ENCODE data around the gene ZCCHC10.
A peak's percentile ranks its signal among the peaks of the same experiment; 100 is the strongest.
"Not testable (repeated sequence)": the region's sequence is repeated elsewhere in the genome, so short reads cannot be mapped to it uniquely, and the experiment has no call there.

Gene ZCCHC10

DNA sequence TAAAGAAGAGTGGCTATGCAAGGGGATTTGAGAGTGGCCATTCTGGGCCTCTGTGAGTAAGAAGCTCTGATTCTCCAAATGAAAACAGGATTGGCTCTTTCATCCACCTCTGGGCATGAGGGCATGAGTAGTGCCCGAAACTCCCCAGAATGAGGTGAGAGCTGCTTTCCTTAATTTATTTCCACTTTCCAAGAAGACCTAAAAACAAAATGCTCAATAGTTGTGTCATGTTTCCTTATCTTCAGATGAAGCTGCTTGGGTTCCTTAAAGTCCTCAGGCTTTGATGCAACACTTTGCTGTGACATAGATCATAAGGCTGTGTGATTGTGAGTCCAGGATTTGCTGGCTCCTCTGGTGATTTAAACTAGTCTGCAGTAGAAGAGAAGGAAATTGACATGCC is 3.1 kb upstream of the ZCCHC10 start:
- Histone ChIP-seq H3K36me3 (ENCODE audit: control insufficient read depth, low read length) (peaks cover 11% of the 10 kb centered on the region), H4K20me1 (ENCODE audit: control insufficient read depth, insufficient read depth, low read depth, low read length) (no peaks in the 10 kb centered on the region), H3F3A (ENCODE audit: control insufficient read depth, insufficient read depth) (peaks cover 20% of the 10 kb centered on the region), H3K9me3 (ENCODE audit: control insufficient read depth, insufficient read depth, low read length) (no peaks in the 10 kb centered on the region), H3K4me3 (ENCODE audit: low read length) (no peak overlapping the region), H3K4me1 (ENCODE audit: control insufficient read depth, low read length) (peaks cover 68% of the 10 kb centered on the region), H3K27me3 (ENCODE audit: control insufficient read depth, low read length) (no peaks in the 10 kb centered on the region), H3K27ac (ENCODE audit: low read depth, low read length) (no peak overlapping the region), H3K9me2 (replicated peaks; ENCODE audit: control insufficient read depth, low read length) (no peaks in the 10 kb centered on the region), H3K79me2 (ENCODE audit: control insufficient read depth, low read length) (peaks cover 20% of the 10 kb centered on the region), H3K4me2 (ENCODE audit: low read length) (no peak overlapping the region)
- TF ChIP-seq, protein P1, sequence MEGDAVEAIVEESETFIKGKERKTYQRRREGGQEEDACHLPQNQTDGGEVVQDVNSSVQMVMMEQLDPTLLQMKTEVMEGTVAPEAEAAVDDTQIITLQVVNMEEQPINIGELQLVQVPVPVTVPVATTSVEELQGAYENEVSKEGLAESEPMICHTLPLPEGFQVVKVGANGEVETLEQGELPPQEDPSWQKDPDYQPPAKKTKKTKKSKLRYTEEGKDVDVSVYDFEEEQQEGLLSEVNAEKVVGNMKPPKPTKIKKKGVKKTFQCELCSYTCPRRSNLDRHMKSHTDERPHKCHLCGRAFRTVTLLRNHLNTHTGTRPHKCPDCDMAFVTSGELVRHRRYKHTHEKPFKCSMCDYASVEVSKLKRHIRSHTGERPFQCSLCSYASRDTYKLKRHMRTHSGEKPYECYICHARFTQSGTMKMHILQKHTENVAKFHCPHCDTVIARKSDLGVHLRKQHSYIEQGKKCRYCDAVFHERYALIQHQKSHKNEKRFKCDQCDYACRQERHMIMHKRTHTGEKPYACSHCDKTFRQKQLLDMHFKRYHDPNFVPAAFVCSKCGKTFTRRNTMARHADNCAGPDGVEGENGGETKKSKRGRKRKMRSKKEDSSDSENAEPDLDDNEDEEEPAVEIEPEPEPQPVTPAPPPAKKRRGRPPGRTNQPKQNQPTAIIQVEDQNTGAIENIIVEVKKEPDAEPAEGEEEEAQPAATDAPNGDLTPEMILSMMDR (IDR thresholded peaks at IDR 0.05; ENCODE audit: low read depth, low read length, poor library complexity, severe bottlenecking), result no peak
- TF ChIP-seq EZH2phosphoT487 (IDR thresholded peaks at IDR 0.05; ENCODE audit: borderline replicate concordance, low read length), result no peak

DNA sequence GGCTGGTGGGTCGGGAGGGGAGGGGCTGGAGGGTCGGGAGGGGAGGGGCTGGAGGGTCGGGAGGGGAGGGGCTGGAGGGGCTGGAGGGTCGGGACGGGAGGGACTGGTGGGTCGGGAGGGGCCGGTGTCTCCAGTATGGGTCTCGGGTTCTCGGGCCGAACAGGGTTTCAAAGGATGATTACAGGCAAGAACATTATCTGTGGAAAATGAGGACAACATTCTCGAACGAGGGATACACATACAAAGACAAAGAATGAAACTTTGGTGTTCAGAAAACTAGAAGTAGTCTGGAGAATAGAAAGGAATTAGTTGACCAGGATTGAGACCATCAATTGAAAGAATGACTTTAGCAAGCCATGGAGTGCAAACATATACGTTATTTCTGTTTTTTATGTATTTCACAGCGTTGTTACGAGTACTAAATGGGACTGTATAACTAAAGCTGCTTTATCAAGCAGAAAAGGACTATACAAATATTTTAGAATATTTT is 360 bp upstream of the ZCCHC10 start:
- Histone ChIP-seq H3K36me3 (ENCODE audit: control insufficient read depth, low read length) (peaks cover 30% of the 10 kb centered on the region), H4K20me1 (ENCODE audit: control insufficient read depth, insufficient read depth, low read depth, low read length) (no peaks in the 10 kb centered on the region), H3K27me3 (ENCODE audit: control insufficient read depth, low read length) (no peaks in the 10 kb centered on the region), H3K4me2 (ENCODE audit: low read length) (peak overlapping the region; percentile 92), H3K27ac (ENCODE audit: low read depth, low read length) (peak overlapping the region; percentile 55), H3K79me2 (ENCODE audit: control insufficient read depth, low read length) (peaks cover 47% of the 10 kb centered on the region), H3F3A (ENCODE audit: control insufficient read depth, insufficient read depth) (peaks cover 8% of the 10 kb centered on the region), H3K9me2 (replicated peaks; ENCODE audit: control insufficient read depth, low read length) (no peaks in the 10 kb centered on the region), H3K4me3 (ENCODE audit: low read length) (peak overlapping the region; percentile 99), H3K9me3 (ENCODE audit: control insufficient read depth, insufficient read depth, low read length) (no peaks in the 10 kb centered on the region), H3K4me1 (ENCODE audit: control insufficient read depth, low read length) (peaks cover 47% of the 10 kb centered on the region)
- TF ChIP-seq, protein P1 (IDR thresholded peaks at IDR 0.05; ENCODE audit: low read depth, low read length, poor library complexity, severe bottlenecking), result no peak
- TF ChIP-seq EZH2phosphoT487 (IDR thresholded peaks at IDR 0.05; ENCODE audit: borderline replicate concordance, low read length), result no peak

DNA sequence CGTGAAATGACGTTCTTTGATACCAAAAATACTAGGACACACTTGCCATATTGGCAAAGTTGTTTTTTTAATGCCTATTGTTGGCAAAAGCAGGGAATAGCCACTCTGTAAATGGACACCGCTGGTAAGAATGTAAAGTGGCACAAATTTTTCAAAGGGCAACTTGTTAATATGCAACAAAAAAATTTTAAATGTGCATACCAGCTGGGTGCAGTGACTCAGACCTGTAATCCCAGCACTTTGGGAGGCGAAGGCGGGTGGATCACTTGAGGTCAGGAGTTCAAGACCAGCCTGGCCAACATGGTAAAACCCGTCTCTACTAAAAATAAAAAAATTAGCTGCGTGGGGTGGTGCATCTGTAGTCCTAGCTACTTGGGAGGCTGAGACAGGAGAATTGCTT is 6.9 kb downstream of the ZCCHC10 start:
- not testable (repeated sequence) for H4K20me1 ChIP-seq (ENCODE audit: control insufficient read depth, insufficient read depth, low read depth, low read length); H3K27me3 ChIP-seq (ENCODE audit: control insufficient read depth, low read length); H3K27ac ChIP-seq (ENCODE audit: low read depth, low read length); H3K9me2 ChIP-seq (replicated peaks; ENCODE audit: control insufficient read depth, low read length); H3K4me1 ChIP-seq (ENCODE audit: control insufficient read depth, low read length); H3F3A ChIP-seq (ENCODE audit: control insufficient read depth, insufficient read depth); H3K9me3 ChIP-seq (ENCODE audit: control insufficient read depth, insufficient read depth, low read length); H3K4me2 ChIP-seq (ENCODE audit: low read length); H3K4me3 ChIP-seq (ENCODE audit: low read length)
- peaks cover 73% of the 10 kb centered on the region for H3K36me3 ChIP-seq (ENCODE audit: control insufficient read depth, low read length)
- H3K79me2 ChIP-seq (ENCODE audit: control insufficient read depth, low read length), result peaks cover 91% of the 10 kb centered on the region

DNA sequence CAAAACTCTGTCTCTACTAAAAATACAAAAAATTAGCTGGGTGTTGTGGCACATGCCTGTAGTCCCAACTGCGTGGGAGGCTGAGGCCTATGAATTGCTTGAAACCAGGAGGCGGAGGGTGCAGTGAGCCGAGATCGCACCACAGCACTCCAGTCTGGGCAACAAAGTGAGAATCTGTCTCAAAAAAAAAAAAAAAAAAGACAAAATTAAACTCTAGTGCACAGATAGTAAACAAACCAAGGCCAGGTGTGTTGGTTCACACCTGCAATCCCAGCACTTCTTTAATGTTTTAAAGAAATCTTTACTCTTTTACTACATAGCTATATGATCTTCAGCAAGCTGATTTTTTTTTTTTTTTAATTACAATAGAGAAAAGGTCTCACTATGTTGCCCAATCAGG is 8.4 kb downstream of the ZCCHC10 start:
- Histone ChIP-seq H3K9me3 (ENCODE audit: control insufficient read depth, insufficient read depth, low read length) (no peaks in the 10 kb centered on the region), H3K79me2 (ENCODE audit: control insufficient read depth, low read length) (peaks cover 90% of the 10 kb centered on the region), H3K36me3 (ENCODE audit: control insufficient read depth, low read length) (peaks cover 59% of the 10 kb centered on the region), H3K9me2 (replicated peaks; ENCODE audit: control insufficient read depth, low read length) (no peaks in the 10 kb centered on the region), H3K27ac (ENCODE audit: low read depth, low read length) (no peak overlapping the region), H3K4me2 (ENCODE audit: low read length) (no peak overlapping the region), H3K4me3 (ENCODE audit: low read length) (no peak overlapping the region), H3K27me3 (ENCODE audit: control insufficient read depth, low read length) (no peaks in the 10 kb centered on the region), H3F3A (ENCODE audit: control insufficient read depth, insufficient read depth) (no peaks in the 10 kb centered on the region), H3K4me1 (ENCODE audit: control insufficient read depth, low read length) (no peaks in the 10 kb centered on the region), H4K20me1 (ENCODE audit: control insufficient read depth, insufficient read depth, low read depth, low read length) (peaks cover 2% of the 10 kb centered on the region; the same call in 1 of the 2 replicates)
- TF ChIP-seq EZH2phosphoT487 (IDR thresholded peaks at IDR 0.05; ENCODE audit: borderline replicate concordance, low read length), result no peak
- TF ChIP-seq, protein P1 (IDR thresholded peaks at IDR 0.05; ENCODE audit: low read depth, low read length, poor library complexity, severe bottlenecking), result no peak

Data from DOHH2 (cell line).